K562 (cell line): ENCODE data around the gene SPATA32. TPM values are rescaled to one million over a fixed set of nuclear protein-coding genes. Genes with fewer than 3 reads are reported as not detected.
A peak's percentile ranks its signal among the peaks of the same experiment; 100 is the strongest.

Source experiments
- ARID2 ChIP-seq: fragments of 450-650 bp; IDR thresholded peaks from 2 replicates; pipeline ENCODE4 v1.6.1; 2017; ENCODE audit warnings: antibody characterized with exemption, mild to moderate bottlenecking
- CREM ChIP-seq: IDR thresholded peaks from 2 replicates; pipeline ENCODE4 v1.6.1; 2014; ENCODE audit warnings: antibody characterized with exemption, low read depth
- DEAF1 ChIP-seq: fragments of 450-650 bp; formaldehyde crosslinking; IDR thresholded peaks from 2 replicates; pipeline ENCODE4 v1.4.0; 2020; ENCODE audit warnings: mild to moderate bottlenecking, moderate library complexity
- HCFC1 ChIP-seq: IDR thresholded peaks from 2 replicates; pipeline ENCODE4 v1.6.1; 2012; ENCODE audit warnings: low read depth, low read length, improper control_type of control experiment
- ID3 ChIP-seq, 2 experiments: fragments of 250-450 bp in 1 of 2; fragments of 450-650 bp in 1 of 2; sonication (Bioruptor Pico) in 1 of 2; IDR thresholded peaks; 2 replicates each; pipeline versions ENCODE4 v1.6.1 to v1.8.0; 2016 to 2021; ENCODE audit warnings: mild to moderate bottlenecking in 2 of 2, moderate library complexity in 2 of 2, missing compliant biosample characterization in 1 of 2, missing genetic modification characterization in 1 of 2
- JUND ChIP-seq, 2 experiments: IDR thresholded peaks; 2 replicates in 1 of 2; 3 replicates in 1 of 2; pipeline ENCODE4 v1.6.1; 2011; ENCODE audit warnings: borderline replicate concordance in 2 of 2, low read depth in 2 of 2, low read length in 2 of 2, improper control_type of control experiment in 1 of 2, missing biosample characterization in 1 of 2, missing genetic modification characterization in 1 of 2, missing genetic modification reagents in 1 of 2
- KAT2B ChIP-seq: IDR thresholded peaks from one replicate; pipeline ENCODE4 v1.6.1; 2012; ENCODE audit warnings: low read depth, mild to moderate bottlenecking, control low read depth, inconsistent platforms, low read length, moderate library complexity
- NR0B1 ChIP-seq: fragments of 450-650 bp; IDR thresholded peaks from one replicate; pipeline ENCODE4 v1.6.1; 2018; ENCODE audit warnings: mild to moderate bottlenecking, moderate library complexity; ENCODE audit not compliant: partially characterized antibody
- NRF1 ChIP-seq, 2 experiments: fragments of 450-650 bp; IDR thresholded peaks in 1 of 2; conservative IDR thresholded peaks in 1 of 2; 2 replicates each; pipeline ENCODE4 v1.6.1; 2014; ENCODE audit warnings: mild to moderate bottlenecking in 2 of 2
- RB1 ChIP-seq: fragments of 450-650 bp; IDR thresholded peaks from 2 replicates; pipeline ENCODE4 v1.6.1; 2017; ENCODE audit warnings: low read depth, mild to moderate bottlenecking
- REST ChIP-seq, 2 experiments: fragments of 450-650 bp; formaldehyde crosslinking in 1 of 2; IDR thresholded peaks; 2 replicates each; pipeline versions ENCODE4 v1.4.0 to v1.6.1; 2014 to 2020; ENCODE audit warnings: mild to moderate bottlenecking in 2 of 2, borderline replicate concordance in 1 of 2, low read depth in 1 of 2
- TFAP4 ChIP-seq: sonication (generic); formaldehyde crosslinking; IDR thresholded peaks from 2 replicates; pipeline ENCODE4 v1.8.0; 2022; ENCODE audit warnings: missing genetic modification reagents, mild to moderate bottlenecking, moderate library complexity, borderline replicate concordance
- polyA plus RNA-seq, 8 experiments: library from polyadenylated mRNA; depleted of rRNA in 4 of 8; stranded (reverse) in 5 of 8; unstranded in 3 of 8; fragments of >200 nt; fragmentation: Nextera tagmentation in 2 of 8; fragmentation: Illumina TruSeq in 1 of 8; extraction: Ambion mirVana in 2 of 8; extraction: Trizol in 1 of 8; gene quantifications; 2 replicates each; pipeline versions ENCODE4 v1.2.1 to v1.2.3, GENCODE V29; 2011 to 2014; ENCODE audit warnings: inconsistent platforms in 1 of 8, missing spikeins in 1 of 8
- total RNA-seq, 7 experiments: library from RNA; depleted of rRNA in 6 of 7; stranded (reverse); fragments of >200 nt in 6 of 7; fragmentation: Illumina TruSeq in 2 of 7; extraction: Trizol in 2 of 7; gene quantifications; 2 replicates each; pipeline versions ENCODE4 v1.2.1 to v1.2.3, GENCODE V29; 2011 to 2021; ENCODE audit warnings: low replicate concordance in 1 of 7

Gene SPATA32
- total and polyA plus RNA-seq, 9 of the 15 experiments (the other 6 are each of a cell fraction or from before 2014, with no cell fraction given): 0.03 to 0.06 TPM; not detected in 7

GRCh38 chr17:45270828-45271418 lies 9.0 kb upstream of the SPATA32 start (continued):
- TF ChIP-seq DEAF1 (CRISPR knock-in tag) (0 out of 2 replicates have a peak, but pooled peaks have one; percentile 24), CREM (peak; percentile 37; the same call in 1 of the 2 replicates), REST (IDR thresholded peaks at IDR 0.05; ENCODE audit: borderline replicate concordance) (peak; percentile 69), REST (CRISPR knock-in tag; IDR thresholded peaks at IDR 0.05; ENCODE audit: low read depth) (no peak), KAT2B (no peak), TFAP4 (peak; percentile 53; the same call in 1 of the 2 replicates), RB1 (peak; percentile 45; the same call in 1 of the 2 replicates), HCFC1 (0 out of 2 replicates have a peak, but pooled peaks have one; percentile 29), ARID2 (peak; percentile 53; the same call in 1 of the 2 replicates), ID3 (CRISPR knock-in tag; IDR thresholded peaks at IDR 0.05) (no peak), ID3 (tag; IDR thresholded peaks at IDR 0.05) (no peak), JUND (IDR thresholded peaks at IDR 0.05; ENCODE audit: borderline replicate concordance, low read depth, low read length) (0 out of 2 replicates have a peak, but pooled peaks have one; percentile 27), JUND (tag; IDR thresholded peaks at IDR 0.05; ENCODE audit: borderline replicate concordance, low read depth, low read length) (no peak; the same call in 2 of the 3 replicates), NRF1 (conservative IDR thresholded peaks at IDR 0.05 in 1 of 2, IDR thresholded peaks at IDR 0.05 in 1 of 2) (peak; percentile 20 to 39; a peak in 1 of 4 replicates), NR0B1 (no peak)
